Fibroblast of peridontal ligament (primary cell): ENCODE results near the gene SPNS2.
A peak's percentile ranks its signal among the peaks of the same experiment; 100 is the strongest.

Experiments
- DNase-seq: peaks from one replicate; pipeline ENCODE4 v3.0.0-alpha.2; 2010; ENCODE audit errors: extremely low read depth

The SPNS2 gene

DNA sequence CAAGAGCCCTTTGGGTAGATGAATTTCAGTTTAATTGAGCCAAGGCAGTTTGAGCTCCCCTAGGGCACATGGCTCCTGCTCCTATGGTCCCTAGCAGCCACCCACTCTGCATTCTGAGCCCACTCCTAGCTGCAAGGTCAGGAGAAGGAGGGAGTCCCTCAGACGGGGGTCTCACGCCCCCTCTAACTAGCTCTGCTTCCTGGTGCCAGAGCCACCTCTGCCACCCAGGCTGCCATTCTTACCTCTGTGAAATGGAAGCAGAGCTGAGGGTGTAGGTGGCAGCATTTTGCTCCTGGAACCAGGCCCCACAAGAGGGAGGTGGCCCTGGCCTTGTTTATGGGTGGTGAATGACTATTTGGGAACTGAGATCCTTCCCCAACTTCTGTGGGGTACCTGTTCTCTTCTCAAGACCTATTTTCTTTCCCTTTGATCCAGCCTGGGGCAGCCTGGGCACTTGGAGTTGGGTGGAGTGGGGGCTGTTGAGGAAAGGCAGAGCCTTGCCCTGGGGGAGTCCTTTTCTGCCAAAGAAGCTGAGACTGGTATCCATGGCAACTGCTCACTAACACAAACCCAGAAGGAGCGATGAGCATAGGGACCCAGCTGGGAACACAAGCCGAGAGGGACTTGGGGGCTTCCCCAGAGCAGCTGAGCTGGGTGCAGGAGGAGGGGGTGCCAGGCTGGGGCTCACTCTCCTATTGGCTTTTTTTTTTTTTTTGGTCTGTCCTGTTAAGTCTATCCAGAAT is 4.8 kb downstream of the SPNS2 start:
- DNase-seq = no peak

DNA sequence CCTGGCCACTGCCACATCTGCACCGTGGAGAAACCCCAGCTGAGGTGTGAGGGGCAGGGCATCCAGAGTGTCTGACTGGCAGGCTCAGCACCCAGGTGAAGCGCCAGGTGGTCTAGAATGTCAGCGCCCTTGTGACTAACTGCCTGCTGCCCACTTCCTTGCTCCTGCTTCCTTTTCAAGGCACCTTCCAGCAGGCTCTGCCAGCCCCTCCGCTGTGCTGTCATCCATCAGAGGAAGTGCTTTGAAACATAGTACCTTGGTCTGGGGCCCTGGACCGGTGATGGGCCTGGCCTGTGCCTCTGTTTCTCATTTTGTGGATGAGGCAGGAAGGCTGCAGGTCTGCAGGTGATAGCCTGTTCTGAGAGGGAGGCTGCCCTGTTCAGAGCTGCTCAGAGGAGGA is 5.5 kb downstream of the SPNS2 start:
- no peak for DNase-seq

DNA sequence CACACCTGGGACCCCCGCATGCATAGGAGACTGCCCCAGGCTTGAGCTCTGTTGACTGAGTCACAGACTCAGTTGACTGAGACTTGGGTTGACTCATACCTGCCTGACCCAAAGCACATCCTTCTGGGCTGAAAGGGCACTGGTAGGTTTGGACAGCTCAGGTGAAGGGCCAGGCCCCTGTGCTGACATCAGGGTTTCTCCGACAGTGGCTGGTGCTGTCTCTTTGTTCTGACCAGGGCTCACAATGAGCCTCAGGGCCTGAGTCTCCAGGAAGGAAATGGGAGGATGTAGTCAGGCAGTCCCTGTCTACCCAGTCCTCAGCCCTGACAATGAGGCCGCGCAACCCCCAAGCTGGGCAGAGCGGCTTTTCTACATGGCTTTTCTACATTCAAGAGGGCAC is 6.5 kb downstream of the SPNS2 start:
- DNase-seq = no peak

DNA sequence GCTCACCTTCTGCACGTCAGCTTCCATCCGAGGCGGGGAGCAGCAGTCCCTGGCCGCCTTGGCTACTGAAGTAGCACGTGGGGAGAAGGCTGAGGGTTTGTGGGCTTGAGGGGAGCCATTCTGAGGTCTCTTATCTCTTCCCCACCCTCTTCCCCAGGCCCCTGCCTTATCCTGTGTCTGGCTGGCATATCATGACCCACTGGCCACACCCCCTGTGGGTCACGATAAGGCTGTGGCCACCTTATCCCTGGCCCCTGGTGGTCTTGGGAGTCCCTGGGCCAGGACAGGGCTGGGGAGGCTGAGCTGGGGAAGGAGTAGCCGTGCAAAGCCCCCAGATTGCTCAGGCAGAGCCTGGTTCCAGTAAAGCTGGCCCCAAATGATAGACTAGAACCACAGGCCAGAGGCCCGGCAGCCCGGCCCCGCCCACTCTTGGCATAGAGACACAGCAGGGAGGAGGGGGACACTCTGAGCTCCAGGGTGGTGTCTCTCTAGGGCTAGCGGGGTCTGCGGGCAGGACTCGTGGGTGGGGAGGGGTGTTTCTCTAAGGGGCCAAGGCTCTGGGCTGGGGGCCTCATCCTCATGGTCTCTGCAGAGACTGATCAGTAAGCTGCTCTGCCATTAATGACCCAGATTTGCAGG is 7.6 kb downstream of the SPNS2 start:
- no peak for DNase-seq

DNA sequence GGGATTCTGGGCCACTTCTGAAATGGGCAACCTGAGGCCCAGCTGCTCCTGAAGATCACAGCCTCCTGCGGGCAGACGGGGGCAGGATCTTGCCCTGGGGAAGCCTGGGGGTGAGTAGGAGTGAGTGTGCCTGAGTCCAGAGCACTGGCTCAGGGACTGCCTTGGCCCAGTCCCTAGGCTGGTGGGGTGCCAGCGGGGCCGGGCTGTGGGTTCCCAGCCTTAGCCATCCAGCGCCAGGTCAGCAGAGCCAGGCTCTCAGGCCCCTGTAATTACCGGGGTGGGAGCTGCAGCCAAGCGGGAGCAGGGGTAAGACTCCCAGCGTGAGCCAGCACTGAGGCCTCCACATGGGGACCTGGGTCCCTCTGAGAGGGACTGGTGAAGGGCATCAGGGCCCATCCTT is 8.2 kb downstream of the SPNS2 start:
- DNase-seq = no peak

DNA sequence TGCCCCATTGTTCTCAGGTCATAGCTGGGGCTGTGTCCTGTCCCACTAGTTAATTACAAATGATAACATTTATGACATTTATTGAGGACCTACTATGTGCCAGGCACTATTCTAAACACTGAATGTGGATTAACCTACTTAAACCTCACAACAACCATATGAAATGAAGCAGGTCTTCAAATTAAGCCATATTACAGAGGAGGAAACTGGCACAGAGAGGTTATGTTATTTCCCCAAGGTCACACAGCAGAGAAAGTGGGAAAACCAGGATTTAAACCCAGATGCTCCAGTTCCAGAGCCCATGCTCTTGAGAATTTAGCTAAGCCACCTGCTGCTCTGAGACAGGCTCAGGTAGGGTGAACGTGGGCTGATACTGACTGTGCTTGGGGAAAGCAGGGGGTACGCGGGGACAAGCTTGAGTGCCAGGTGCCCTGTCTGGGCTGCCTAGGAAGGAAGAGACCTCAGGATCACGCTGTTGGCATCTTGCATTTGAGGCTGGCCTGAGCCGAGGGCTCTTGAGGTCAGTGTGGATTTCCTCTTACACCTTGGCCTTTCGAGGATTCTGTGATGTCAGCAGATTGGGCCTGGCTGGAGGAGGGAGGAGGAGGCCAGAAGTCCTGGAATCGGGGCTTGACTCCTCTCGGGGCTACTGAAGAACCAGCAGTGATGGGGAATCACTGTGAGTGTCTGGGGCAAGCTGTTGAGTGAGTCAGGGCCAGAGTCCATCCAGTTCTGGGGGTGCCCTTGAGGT is 8.9 kb downstream of the SPNS2 start:
- no peak for DNase-seq

DNA sequence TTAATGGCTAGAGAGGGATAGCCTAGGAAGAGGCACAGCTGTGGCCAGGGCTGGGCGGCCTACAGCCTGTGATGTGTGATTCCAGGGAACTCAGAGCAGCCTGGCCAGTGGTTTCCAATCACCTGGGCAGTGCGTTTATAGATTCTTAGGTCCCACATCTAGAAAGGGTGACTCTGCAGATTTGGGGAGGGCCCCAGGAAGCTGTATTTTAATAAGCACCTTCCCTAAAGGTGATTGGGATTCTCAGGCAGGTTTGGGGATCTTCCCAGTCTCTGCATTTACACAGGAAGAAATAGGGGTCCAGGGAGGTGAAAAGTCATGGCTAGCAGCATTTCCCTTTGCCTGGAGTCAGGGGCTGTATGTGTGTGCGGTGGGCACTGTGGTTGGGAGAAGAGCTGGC is 9.5 kb downstream of the SPNS2 start:
- DNase-seq = no peak

DNA sequence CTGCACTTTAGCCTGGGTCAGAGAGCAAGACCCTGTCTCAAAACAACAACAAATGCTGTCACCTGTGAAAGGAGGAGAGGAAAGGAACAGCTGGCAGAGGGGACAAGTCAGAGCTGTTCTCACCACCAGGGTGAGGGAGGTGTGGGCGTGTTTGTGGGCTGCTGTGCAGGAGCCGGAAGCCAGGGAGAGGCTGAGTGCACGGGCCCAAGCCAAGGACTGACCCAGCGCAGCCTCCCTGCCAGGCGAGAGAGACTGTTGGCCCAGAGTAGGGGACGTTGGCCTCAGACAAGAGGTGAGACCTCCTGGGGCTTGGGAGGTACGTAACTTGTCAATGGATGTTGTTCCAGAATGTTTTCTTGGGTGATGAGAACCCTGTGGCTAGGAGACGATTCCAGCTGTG is 10.7 kb downstream of the SPNS2 start:
- no peak for DNase-seq

DNA sequence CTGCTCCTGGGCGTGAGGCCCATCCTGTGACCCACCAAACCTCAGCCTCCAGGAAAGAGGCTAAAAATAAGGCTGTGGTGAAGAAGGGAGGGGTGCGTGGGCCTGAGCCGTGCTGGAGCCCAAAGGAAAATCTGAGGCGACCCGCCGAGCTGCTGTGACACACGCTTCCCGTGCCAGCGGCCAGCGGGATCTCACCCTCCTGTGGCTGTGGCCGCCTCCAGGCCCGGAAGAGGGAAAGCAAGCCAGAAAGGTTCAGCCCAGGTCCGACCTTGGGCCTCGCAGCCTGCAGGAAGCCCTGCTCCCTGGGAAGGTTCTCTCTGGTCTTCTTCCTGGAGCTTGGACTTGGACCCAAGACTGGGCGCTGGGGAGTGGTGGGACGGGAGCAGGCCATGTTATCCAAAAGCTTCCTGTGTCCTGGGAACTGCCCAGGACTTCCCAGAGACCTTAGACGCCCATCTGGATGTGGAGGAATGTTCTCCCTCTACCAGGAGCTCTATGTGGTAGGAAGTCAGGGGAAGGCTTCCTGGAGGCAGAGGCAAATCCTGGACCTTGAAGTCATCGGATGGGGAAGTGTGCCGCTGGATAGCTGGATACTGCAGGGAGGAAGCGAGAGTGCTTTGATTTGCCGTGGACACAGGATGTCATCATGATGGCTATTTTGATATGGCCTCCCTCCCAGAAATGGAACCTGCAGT is 11.4 kb downstream of the SPNS2 start:
- no peak for DNase-seq

DNA sequence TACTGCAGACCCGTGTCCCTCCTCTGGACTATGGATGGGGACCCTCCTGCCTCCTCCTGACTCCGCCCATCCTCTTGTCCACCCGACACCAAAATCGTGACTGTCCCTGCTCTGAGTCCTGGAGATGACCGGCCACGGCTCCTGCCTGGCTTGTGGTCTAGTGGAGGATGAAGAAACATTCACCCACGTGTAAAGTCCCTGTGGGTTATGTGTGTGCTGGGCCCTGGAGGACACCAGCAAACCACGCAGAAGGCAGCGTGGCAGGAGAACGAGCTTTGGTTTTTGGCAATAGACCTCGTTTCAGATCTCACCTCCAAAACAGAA is 11.9 kb downstream of the SPNS2 start:
- no peak for DNase-seq

DNA sequence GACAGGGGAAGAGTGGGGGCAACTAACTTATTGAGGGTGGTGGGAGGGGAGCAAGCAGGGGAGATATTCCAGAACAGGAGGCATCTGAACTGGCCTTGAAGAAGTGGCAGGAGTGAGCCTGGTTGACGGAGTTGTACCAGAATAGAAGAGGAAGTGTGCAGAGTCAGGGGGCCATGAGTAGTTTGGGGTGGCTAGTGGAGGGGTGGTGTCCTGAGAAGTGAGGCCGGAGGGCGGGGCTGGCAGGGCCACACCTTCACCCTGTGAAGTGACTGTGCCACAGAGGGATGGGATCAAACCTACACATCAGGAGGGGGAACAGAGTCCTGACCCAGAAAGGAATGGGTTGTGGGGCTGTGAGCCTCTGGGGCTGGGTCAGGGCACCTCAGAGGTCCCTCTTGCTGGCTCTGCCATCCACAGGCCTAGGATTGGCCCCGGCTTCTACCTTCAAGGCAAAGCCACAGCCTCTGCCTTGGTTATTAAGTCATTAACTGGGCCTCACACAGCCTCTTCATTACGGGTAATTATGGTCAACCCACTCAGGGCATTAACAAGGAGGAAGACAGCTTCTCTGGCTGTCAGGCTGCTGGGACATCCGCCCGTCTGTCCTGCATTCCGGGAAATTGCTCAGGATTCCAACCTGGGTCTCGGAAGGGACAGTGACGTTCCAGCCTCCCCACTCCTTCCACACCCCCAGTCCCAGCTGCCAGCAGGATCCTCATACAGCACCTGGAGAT is 12.7 kb downstream of the SPNS2 start:
- no peak for DNase-seq

DNA sequence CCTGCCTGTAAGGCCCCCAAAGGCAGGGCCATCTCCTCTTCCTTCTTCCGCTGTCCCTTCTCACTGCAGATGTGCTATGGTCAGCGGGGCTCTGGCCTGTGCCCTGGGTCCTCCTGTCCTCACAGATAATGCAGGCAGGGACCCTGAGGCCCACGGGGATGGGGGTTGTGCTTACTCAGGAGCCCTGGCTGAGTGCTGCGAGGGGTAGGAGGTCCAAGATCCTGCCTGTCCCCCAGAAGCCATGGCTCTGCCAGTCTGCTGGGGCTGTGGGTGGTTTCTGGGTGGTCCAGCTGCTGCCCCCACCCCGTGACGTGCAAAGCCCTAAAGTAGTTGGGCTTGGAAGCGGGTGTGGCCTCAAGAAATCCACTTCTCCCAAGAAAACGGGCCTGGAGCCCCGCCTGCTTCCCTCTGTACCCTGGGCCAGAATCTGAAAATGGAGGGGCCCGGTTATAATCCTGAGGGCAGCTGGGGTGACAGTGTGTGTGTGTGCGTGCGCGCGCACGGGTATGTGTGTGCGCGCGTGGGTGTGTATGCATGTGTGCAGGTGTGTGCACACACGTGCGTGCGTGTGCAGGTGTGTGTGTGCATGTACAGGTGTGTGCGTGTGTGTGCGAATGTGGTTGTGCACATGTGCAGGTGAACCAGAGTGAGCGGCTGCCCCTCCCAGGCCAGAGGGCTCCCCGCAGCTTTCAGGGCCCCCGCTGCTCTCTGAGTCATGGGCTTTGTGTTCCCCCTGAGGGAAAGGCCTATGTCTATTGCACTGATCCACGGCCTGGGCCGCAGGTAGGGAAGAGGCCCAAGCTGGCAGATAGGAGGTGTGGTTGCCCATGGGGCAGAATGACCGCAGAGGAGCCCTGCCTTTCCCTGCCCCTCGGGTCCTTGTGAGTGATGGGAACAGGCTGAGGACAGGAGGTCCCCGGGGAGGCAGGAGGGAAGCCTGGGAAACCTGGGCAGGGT is 13.8 kb downstream of the SPNS2 start:
- DNase-seq = no peak

DNA sequence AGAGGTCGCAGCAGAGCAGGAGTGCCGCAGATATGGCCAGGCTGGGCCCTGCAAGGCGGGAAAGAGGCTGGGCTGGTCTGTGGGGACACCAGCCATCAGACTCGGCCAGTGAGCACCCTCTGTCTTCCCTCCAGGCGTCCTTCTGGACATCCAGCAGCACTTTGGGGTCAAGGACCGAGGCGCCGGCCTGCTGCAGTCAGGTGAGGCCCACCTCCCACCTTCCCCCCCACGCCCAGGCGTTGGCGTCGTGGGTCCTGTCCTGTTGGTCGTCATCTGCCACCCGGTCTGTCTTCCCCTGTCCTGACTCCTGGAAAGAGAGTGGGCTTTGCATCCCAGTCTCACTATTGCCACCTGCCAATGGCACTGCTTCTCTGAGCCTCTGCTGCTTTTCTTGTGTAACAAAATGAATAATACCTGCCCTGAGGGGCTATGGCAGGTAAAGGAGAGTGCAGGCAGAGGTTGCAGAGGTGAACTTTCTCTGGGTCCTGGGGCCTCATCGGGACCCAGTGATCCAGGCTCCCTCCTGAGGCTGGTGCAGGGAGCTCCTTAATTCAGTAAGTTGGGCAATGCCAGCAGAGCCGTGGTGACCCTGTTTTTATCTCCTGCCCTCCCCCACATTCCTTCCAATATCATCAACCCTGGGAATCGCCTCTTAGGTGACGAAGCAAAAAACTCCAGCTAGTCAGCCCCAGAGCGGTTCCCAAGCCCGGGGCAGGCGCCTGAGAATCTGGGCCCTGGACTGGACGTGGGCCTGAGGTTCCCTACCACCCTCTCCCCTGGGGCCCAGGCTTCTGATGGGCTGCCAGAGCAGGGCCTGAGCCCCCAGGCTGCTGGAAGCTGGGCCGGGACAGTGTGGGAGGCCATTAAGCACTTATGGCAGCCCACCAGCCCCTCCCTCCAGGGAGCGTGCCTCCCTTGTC is 14.7 kb downstream of the SPNS2 start:
- DNase-seq = no peak

DNA sequence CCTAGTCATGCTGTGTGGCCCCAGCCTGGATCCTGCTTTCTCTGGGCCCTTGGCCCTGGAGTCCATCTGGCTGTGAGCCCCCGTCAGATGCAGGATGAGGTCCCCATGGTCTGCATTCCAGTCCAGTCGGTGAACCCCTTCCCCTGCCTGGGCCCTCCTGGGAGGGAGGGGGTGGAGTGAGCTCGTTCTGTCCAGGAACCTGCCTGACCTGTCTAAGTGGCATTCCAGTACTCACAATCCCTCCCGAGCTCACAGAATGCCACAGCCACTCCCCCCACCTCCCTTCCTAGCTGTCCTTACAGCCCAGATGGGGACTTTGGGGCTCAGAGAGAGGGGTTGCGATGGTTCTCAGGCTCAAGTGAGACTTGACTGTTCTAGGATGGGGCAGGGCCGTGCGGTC is 15.5 kb downstream of the SPNS2 start:
- no peak for DNase-seq

DNA sequence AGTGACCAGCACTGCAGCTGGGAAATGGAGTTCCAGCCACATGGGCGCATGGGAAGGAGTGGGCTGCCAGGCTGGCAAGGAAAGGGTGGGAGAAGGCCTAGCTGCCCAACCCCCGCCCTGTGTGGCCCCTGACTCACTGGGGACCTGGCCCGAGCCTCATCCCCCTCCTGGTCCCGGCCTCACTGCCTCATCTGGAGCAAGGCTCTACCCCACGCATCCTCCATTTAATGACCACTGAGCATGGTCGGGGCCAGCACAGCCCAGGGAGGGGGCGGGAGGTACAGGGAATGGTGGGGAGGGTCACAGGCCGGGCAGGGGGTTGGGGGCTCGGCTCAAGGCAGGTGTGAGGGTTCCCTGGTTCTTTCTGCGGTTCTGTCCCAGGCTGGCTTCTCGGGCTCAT is 16.1 kb downstream of the SPNS2 start:
- no peak for DNase-seq

DNA sequence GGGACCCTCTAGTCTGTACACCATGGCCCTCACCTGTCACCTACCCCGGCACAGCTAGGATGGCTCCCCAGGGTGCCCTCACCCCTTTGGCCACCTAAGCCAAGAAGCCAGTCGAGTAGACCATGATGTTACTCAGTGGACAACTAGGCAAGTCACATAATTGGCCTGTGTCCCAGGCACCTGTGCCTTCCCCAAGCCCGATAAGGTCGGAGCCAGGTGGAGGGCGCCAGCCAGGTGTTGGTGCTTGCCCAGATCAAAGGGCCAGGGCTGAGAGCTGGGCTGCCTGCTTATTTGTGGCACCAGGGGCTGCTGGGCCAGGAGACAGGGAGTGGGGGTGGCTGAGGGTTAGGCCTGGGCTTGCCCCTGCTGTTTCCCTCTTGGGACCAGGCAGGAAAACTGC is 16.8 kb downstream of the SPNS2 start:
- no peak for DNase-seq

DNA sequence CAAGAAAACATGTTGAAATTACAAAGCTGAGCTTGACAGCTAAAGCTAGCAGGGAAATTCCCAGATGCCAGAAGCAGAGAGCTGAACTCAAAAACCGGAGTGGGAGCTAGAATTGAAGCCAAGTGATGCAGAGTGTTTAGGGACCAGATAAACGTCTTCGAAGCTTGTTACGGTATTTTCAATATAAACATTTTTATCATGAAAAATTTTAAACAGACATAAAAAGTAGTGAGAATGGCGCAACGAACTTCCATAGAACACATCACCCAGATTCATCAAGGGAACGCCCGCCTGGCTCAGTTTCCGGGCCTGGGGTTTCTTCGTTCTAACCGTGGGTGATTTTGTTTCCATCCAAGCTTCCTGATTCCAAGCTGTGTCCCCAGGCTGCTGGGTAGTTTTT is 18.1 kb downstream of the SPNS2 start:
- peak; percentile 7 for DNase-seq

DNA sequence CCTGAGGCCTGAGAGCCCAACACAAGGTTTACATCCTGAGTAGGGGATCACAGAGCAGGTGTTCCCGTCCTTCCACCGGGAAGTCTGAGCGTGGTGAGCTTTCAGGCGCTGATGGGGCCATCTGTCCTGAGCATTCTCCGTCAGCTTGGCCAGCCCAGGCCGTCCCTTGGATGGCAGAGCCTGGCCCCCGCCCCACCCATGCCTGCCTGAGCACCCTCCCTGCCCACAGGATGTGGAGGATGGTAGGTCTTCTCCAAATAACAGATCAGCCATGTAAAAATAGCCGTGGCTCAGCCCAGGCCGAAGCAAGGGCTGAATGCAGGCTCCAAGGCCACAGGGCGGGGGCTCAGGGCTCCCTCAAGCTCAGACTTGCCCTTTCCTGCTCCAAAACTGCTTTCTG is 20.2 kb downstream of the SPNS2 start:
- DNase-seq = no peak

DNA sequence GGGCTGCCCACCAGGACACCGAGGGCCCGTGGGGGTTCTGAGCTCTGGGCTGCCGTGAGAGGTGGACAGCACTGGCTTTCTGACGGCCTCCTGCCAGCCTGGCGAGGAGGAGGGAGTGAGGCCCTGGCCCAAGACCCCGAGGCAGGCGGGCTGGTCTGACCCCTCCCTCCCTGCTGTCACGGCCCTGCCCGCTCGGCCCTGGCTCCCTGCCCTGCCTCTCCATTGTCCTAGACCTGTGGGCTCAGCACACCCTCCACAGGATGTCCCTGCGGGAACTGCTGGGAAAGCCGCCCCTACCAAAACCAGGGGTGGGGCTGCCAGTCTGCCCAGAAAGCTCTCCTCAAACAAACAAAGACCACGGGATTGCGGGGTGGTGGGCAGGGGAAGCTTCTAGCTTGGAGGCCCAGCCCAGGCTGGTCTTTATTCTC is 20.7 kb downstream of the SPNS2 start:
- no peak for DNase-seq
